ENCODE measurements around the gene MAPK14. TPM values are rescaled to one million over a fixed set of nuclear protein-coding genes. Genes with fewer than 3 reads are reported as not detected.

Gene MAPK14
- total RNA-seq, 4 donors from 2014 or later, result 85.2 to 201 (median 124) TPM

DNA sequence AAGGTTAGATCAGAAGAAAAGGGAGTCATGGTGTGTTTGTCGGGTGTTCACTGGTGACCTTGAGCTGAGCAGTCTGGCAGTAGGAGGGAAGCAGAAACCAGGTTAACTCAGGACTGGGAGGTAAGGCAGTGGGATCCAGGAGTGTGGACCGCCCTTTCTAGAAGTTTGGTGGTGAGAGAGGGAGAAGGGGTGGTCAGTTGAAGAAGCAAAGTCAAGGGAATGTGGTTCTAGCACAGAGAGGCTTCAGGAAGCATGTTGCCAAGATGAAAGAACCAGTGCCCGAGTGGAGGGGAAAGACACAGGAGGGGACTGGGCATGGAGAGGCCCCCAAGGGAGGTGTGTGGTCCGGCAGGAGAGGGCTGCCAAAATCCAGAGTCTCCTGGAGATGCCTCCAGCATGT is 106.3 kb downstream of the MAPK14 start:
- Histone ChIP-seq H3K27ac (no peak overlapping the region), H3K4me1 (peaks cover 15 to 23% of the 10 kb centered on the region in 2 donors), H3K9me3 (no peaks in the 10 kb centered on the region), H3K36me3 (peaks cover 16 to 17% of the 10 kb centered on the region in 2 donors), H3K4me3 (replicated peaks in 1 of 3) (no peak overlapping the region), H3K27me3 (no peaks in the 10 kb centered on the region)
- WGBS, 2 donors, result 95 to 96% methylated on average over 4 of the region's 4 CpGs
- intact Hi-C loops (cut with DNase I), result no loop called here
- no peak for TF ChIP-seq POLR2A (IDR thresholded peaks at IDR 0.05)
- TF ChIP-seq CTCF (IDR thresholded peaks at IDR 0.05), result no peak
- DNase-seq, result no peak

DNA sequence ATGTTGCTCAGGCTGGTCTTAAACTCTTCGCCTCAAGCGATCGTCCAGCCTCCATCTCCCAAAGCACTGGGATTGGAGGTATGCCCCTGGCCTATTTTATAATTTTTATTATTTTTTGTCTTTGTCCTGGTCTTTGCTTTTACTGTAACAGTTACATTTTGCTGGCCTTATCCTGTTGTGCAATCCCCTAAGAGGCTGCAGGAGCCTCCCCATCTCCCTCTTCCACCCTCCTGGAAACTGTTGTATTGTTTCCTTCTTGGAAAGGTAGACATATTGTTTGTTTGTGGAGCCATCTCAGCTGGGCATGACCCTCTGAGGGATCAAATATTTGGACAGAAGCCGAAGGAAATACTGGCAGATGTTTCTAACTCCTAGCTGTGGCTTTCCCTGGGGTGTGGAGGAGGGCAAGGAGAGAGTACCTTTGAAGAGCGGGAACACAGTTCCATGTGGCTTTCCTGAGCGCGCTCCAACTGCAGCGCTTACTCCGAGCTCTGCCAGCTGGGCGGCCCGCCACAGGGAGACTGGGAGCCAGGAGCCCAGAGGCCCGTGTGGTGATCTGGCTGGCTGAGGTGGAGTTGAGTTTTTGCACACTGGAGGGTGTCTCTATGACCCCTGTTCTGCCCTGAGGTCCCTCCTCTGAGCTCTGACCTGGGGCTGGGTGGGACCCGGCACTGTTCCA is 107.6 kb downstream of the MAPK14 start:
- intact Hi-C loops (cut with DNase I), result no loop called here
- TF ChIP-seq CTCF (IDR thresholded peaks at IDR 0.05) (no peak), POLR2A (IDR thresholded peaks at IDR 0.05) (no peak)

GRCh38 chr6:36136034-36136433 is 108.4 kb downstream of the MAPK14 start:
- WGBS, 2 donors, result 87 to 90% methylated on average over 2 of the region's 2 CpGs
- no peaks in the 10 kb centered on the region for H3K27me3 ChIP-seq
- H3K27ac ChIP-seq, result no peak overlapping the region
- no peak for DNase-seq
- peaks cover 24 to 26% of the 10 kb centered on the region in 2 donors for H3K36me3 ChIP-seq
- intact Hi-C loops (cut with DNase I), result no loop called here
- H3K4me3 ChIP-seq (replicated peaks in 1 of 3), result no peak overlapping the region
- no peaks in the 10 kb centered on the region for H3K9me3 ChIP-seq
- H3K4me1 ChIP-seq, result peaks cover 12 to 16% of the 10 kb centered on the region in 2 donors
- TF ChIP-seq CTCF (IDR thresholded peaks at IDR 0.05) (no peak), POLR2A (IDR thresholded peaks at IDR 0.05) (no peak)

More for the DNA sequence above, 107.6 kb downstream of the MAPK14 start:
- DNase-seq, result no peak
- no peak overlapping the region for H3K27ac ChIP-seq
- 96 to 97% methylated on average over 11 to 13 of the region's 13 CpGs for WGBS, 2 donors
- no peaks in the 10 kb centered on the region for H3K9me3 ChIP-seq
- H3K36me3 ChIP-seq, result peaks cover 24 to 25% of the 10 kb centered on the region in 2 donors
- H3K27me3 ChIP-seq, result no peaks in the 10 kb centered on the region
- H3K4me3 ChIP-seq (replicated peaks in 1 of 3), result no peak overlapping the region
- peaks cover 15 to 19% of the 10 kb centered on the region in 2 donors for H3K4me1 ChIP-seq

DNA sequence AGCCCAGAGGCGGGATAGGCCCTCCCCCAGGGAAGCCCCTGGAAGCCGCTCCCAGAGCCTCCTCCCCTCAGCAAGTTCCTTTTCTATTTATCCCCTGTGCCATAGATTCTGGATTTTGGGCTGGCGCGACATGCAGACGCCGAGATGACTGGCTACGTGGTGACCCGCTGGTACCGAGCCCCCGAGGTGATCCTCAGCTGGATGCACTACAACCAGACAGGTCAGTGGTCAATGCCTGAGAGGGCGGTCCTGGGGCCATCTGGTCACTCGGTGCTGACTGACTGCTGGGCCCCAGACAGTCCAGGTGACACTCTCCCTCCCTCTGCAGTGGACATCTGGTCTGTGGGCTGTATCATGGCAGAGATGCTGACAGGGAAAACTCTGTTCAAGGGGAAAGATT is 108.9 kb downstream of the MAPK14 start:
- Histone ChIP-seq H3K4me3 (replicated peaks in 1 of 3) (no peak overlapping the region), H3K36me3 (peaks cover 24 to 26% of the 10 kb centered on the region in 2 donors), H3K9me3 (no peaks in the 10 kb centered on the region), H3K4me1 (peaks cover 7 to 11% of the 10 kb centered on the region in 2 donors), H3K27ac (no peak overlapping the region), H3K27me3 (no peaks in the 10 kb centered on the region)
- WGBS, 2 donors, result 96 to 97% methylated on average over 12 of the region's 12 CpGs
- TF ChIP-seq CTCF (IDR thresholded peaks at IDR 0.05) (no peak), POLR2A (IDR thresholded peaks at IDR 0.05) (no peak)
- DNase-seq, result no peak
- intact Hi-C loops (cut with DNase I), result no loop called here

- peaks cover 24 to 26% of the 10 kb centered on the region in 2 donors for H3K36me3 ChIP-seq
- no peak for DNase-seq
- H3K27ac ChIP-seq, result no peak overlapping the region
- H3K27me3 ChIP-seq, result no peaks in the 10 kb centered on the region
- TF ChIP-seq CTCF (IDR thresholded peaks at IDR 0.05), result no peak
- no peak for TF ChIP-seq POLR2A (IDR thresholded peaks at IDR 0.05)
- H3K4me1 ChIP-seq, result no peaks in the 10 kb centered on the region
- WGBS, 2 donors, result 90 to 95% methylated on average over 8 to 12 of the region's 15 CpGs
- H3K9me3 ChIP-seq, result no peaks in the 10 kb centered on the region
- intact Hi-C loops (cut with DNase I), result no loop called here
- no peak overlapping the region for H3K4me3 ChIP-seq (replicated peaks in 1 of 3)
Observed at GRCh38 chr6:36138667-36139066, 111.1 kb downstream of the MAPK14 start.
